NK-92 (cell line): Measurements from ENCODE around the gene PAGE4.

Experiments
- DNase-seq: peaks from one replicate; lab custom pipeline; 2025; ENCODE audit not compliant: unreplicated experiment; lab: John Stamatoyannopoulos, UW

Gene PAGE4, protein sequence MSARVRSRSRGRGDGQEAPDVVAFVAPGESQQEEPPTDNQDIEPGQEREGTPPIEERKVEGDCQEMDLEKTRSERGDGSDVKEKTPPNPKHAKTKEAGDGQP

DNA sequence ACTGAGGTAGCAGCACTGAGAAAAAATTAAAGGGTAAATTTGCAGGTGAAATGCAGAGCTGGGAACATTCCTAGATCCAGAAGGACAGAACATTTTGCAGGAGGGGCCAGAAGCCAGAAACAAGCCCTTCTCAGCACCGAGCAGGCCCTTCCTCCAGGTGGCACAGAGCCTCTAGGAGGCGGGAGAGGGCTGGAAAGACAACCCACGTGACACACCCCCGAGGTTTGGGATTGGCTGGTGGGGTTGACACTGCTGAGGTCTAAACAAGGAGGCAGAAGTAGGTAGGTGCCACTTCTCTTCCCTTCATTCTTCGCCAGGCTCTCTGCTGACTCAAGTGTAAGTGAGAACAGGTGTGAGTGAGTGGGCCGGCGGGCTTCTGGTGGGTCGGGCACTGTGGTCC lies at the start of gene PAGE4:
Gene PAGE4 (plus strand): TSS at position 288 of the 400 bp plus-strand sequence. CDS start 1,126 bp downstream, outside the sequence.
- DNase-seq, result no peak

DNA sequence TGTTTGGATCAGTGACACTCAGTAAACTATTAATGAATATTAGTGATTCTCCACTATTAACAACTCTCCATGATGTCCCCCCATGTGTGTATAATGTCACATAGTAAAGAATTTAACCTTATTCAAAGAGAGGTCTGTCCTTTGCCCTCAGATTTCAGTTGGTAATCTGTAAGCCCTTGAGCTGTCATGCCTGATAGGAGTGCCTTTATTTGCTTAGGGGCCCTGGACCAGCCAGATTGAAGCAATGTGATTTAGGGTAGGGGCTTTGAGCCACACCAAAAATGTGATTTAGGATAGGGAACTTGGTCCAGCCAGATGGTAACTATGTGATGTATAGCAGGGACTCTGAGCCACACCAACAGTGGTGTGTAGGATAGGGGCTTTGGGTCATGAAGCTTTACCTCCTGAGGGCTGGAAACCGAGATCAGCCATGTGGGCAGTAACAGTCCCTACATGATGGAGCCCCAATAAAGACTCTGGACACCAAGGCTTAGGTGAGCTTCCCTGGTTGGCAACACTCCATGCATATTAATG lies 44.3 kb upstream of the PAGE4 start:
- DNase-seq, result no peak

DNA sequence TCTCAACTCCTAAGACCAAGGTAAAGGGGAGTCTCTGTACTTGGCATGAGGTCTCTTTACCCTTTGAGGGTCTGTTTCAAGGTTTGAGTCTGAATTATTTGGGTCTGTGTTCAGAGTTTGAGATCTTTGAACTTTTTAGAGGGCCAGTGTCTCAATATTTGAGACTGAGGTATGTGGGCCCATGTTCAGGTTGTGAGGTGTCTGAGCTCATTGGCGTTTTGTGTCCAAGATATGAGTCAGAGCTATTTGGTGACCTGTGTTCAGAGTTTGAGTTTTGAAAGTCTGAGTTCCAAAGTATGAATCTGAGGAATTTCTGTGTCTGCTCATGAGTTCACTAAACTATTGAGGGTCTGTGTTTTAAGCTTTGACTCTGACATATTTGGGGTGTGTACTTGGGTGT lies 36.7 kb upstream of the PAGE4 start:
- DNase-seq, result no peak

DNA sequence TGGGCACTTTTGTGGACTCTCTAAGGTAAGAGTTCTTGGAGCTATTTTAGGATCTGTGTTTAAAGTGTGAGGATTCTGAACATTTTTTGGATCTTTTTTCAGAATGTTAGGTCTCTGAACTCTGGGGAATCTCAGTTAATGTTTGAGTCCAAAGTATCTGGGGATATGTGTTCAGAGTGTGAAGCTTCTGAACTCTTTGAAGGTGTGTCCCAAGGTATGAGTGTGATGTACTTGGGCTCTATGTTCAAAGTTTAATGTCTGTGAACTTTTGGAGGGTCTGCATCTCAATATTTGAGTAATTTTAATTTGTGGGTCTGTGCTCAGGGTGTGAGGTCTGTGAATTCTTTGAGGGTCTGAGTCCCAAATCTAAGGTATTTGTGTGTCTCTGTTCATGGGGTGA lies 35.4 kb upstream of the PAGE4 start:
- no peak for DNase-seq

DNA sequence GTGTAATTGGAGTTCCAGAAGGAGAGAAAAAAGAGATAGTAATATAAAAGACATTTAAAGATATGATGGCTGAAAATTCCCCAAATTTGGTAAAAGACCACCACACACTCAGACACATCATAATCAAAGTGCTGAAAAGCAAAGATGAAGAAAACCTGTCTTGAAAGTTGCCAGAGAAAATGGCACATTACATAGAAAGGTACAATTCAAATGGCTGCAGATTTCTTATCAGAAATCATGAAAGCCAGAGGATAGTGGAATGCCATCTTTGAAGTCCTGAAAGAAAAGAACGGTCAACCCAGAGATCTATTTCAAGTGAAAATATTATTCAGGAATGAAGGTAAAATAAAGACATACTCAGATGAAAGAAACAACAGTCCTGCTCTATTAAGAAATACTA lies 29.3 kb upstream of the PAGE4 start:
- DNase-seq, result no peak

DNA sequence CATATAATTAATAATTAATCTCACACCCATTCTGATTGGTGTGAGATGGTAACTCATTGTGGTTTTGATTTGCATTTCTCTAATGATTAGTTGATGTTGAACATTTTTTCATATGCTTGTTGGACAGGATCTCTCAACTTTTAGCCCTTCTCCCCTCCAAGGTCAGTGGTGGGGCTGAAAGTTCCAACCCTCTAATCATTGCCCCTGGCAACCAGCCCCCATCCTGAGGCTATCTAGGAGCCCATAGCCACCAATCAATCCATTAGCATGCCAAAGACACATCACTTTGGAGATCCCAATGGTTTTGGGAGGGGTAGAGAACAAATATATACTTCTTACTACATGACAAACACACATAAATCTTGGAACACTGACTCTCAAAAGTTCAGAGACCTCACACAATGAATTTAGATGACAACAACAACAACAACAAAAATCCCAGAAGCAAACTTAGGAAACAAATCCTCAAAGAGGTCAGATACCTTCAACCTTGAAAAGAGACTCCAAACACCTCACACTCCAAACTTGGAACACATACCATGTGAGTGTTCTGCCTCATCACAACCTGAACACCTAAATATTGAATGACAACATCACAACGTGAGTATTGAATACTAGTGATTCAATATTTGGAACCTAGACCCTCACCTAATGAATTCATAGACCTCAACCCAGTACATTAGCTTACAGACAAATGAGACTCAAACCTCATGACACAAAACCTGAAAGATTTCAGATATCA lies 19.0 kb upstream of the PAGE4 start:
- DNase-seq, result no peak

DNA sequence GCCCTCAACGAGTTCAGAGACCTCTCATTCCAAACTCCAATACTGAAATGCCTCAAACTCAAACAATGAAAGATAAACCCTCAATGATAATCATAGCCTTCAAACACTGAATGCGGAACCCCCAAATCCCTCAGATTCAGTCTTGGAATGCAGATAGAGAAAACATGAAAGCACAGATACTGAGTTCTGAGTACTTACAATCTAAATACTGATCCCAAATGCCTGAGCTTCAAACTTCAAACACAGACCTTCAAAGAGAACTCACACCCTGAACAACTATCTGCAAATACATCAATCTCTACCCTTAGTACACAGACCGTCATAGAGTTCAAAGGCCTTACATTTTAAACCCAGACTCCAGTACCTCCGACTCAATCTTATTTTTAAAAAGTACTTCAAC lies 16.9 kb upstream of the PAGE4 start:
- no peak for DNase-seq

DNA sequence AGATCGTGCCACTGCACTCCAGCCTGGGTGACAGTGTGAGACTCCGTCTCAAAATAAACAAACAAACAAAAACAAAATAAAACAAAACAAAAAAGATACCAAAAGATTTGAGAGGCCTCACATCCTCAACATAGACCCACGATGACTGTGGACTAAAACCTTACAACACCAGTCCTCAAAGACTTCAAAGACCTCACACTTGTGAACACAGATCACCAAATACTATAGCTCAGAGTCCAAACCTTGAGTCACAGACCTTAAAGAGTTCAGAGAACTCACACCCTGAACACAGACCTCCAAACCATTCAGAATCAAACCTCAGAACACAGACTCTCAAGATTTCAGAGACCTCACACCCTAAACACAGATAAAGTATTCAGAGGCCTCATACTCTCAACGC lies 12.7 kb upstream of the PAGE4 start:
- no peak for DNase-seq

DNA sequence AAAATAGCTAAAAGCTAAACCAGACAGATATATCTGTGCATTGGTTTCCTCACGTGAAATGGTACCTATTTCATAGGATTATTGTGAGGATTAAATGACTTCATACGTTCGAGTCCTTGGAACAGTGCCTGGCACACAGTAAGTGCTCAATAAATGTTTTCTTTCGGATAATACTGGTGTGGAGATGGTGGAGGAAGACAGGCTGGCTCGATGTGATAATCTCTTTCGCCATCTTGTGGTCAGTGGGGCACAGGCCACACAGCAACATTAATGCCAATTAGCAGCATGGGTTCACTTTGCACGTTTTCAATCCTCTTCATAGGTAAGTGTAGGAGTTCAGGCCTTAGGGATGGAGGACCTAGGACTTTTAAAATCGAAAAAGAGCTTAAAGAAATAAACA lies 9.3 kb downstream of the PAGE4 start:
- no peak for DNase-seq

DNA sequence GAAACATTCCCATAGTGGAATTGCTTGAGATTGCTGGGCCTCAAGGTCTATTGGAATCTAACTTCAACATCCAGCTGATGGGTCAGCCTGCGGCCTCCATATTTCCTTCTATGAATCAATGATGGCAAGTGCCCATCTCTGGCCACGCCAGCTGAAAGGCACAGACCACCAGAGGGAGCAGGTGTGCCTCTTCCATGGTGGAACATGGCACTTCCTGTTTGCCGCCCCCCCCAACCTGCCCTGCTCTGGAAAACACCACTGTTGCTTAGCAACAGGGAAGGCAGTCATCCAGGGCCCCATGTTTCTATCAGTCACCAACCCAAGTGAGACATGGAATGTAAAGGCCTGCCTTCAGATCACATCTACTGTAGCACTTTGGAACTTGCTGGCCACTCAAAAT lies 11.6 kb downstream of the PAGE4 start:
- DNase-seq, result no peak

DNA sequence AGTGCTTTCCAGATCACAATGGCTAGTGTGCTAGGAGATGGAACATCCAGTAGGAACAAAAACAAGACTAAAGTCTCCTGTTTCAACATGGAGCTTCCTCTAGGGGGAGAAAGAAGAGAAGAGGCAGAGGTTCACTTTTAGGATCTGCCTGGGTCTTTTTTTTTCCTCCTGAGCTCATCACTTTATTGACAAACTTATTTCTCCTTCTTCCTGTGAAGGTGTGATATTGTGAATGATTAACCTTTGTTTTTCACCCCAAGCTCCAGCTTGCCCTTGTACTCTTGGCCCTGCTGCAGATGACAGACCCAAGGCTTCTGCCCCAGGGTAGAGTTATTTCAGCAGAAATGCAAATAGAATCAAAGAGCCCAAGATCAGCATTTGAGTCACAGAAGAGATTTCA lies 13.5 kb downstream of the PAGE4 start:
- DNase-seq, result no peak

DNA sequence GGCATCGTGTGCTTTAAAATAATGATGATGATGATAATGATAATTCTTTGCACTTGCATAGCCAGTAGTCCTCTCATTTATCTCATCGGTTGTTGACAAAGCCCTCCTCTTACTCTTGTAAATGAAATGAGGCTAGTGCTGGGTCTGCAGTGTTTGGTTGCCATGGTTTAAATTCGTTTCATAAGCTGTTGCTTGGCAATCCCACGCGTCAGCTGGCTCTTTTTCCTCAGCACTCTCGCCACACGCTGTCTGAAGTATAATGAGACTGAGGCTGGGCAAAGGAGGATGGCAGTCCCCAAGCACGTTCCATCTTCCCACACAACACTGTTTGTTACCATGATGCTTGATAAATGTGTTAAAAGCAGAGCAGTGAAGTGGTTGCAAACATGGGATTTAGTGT lies 15.5 kb downstream of the PAGE4 start:
- DNase-seq, result no peak

DNA sequence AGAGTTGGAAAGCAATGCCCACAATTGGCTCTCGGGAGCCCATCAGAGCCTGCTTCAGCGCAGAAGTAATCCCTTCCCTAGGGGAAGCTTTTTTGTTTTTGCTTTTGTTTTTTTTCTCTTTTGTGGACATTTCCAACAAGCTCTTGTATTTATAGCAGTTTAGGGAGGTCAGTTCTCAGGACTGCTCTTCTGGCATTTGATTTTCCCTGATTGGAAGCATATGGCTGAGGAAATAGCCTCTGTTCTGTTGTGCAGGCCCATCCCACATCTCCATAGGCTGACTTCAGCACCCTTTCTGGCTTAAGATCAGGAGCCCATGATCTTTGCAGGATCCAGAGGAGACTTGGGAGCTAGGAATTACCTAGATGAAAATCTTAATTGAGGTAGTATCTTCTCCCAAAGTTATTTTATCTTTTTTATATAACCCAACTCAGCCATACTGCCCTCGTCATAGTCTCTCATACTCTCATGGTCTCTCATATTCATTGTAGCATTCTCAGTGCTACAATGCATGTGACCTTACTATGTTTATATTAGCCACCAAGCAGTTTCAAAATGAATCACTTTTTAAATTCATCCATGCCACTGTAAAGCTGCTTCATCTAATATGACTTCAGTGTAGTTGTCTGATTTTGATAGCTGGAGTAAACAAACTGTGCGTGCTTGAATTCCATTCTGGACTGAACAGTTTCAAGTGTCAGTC lies 16.7 kb downstream of the PAGE4 start:
- no peak for DNase-seq

DNA sequence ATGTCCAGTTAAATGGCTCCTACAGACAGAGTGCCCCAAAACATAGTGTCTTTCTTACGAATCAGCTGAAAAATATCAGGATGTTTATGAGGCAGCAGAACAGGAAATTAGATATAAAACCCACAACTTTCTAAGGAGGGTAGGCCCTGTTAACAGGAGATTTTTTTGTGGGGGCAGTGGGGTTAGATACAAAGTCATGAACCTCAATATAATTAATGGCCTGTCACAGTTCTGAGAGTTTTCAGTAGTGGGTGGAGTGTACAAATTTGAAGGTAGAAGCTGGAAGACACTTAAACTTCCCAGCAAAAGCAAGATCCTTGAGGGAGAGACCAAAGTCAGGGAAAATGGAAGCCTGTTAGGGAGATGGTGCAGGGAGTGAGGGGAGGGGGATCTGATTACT lies 17.4 kb downstream of the PAGE4 start:
- DNase-seq, result no peak

DNA sequence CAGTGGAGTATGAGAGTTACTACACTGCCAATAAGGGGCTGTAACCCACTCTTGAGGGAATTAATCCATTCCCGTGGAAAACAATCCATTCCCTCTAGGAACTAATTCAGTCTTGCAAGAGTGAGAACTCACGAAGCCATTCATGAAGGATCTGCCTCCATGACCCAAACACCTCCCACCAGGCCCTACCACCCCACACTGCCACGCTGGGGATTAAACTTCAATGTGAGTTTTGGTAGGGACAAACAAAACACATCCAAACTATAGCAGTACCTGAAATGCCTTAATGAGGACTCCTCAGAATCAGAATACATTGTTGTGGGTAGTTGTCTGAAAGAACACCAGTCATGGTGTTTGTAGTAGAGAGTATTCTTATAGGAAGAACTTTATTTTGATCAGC lies 19.2 kb downstream of the PAGE4 start:
- DNase-seq, result no peak

DNA sequence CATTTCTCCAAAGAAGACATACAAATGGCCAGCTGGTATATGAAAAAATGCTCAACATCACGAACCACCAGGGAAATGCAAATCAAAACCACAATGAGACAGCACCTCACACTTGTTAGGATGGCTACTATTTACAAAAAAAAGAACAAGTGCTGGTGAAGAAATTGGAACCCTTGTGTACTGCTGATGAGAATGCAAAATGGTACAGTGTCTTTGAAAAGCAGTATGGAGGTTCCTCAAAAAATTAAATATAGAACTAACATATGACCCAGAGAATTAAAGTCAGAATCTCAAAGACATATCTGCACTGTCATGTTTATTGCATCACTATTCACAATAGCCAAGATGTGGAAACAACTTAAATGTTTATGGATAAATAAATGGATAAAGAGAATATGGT lies 20.9 kb downstream of the PAGE4 start:
- no peak for DNase-seq

DNA sequence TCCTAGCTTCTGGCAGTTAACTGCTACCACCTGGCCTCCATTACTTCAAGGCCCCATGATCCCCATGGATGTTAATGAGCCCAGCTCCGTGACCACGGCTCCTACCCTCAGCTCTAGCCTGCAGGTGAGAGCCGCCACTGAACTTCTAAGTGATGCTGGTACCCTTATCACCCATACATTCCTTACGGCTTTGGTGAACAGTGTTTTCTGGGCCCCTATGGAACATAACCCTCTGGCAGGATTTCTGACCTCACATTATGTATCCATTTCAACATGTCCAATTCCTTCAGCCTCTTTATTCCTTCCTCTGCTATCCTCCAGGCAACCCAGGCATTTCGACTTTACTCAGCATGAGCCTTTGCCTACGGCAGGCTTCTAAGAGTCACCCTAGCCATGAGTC lies 24.6 kb downstream of the PAGE4 start:
- DNase-seq, result no peak

DNA sequence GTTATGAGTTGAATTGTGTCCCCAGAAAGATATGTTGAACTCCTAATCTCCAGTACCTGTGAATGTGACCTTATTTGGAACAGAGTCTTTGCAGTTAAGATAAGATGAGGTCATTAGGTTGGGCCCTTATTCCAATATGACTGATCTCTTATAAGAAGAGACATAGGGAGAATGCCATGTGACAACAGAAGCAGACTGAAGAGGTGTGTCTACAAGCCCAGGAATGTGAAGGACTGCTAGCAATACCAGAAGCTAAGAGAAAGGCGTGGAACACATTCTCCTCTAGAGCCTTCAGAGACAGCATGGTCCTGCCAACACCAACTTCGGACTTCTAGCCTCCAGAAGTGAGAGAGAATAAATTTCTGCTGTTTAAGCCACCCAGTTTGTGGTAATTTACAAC lies 27.7 kb downstream of the PAGE4 start:
- DNase-seq, result no peak

DNA sequence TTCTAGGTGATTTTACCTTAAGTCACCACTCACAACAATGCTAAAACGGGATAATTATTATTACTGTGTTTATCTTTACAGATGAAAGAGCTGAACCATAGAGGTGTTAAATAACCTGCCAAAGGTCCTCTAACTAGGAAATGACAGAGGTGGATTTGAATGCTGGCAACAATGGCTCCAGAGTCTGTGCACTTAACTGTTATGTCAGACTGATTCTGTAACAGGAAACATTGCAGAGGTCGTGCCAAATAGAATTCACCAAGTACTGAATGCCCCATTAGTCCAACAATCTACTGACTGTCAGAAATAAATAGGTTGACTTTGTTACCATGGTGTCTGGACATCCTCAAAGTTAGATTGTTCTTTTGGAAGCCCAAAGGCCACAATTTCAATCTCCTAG lies 29.2 kb downstream of the PAGE4 start:
- DNase-seq, result no peak

DNA sequence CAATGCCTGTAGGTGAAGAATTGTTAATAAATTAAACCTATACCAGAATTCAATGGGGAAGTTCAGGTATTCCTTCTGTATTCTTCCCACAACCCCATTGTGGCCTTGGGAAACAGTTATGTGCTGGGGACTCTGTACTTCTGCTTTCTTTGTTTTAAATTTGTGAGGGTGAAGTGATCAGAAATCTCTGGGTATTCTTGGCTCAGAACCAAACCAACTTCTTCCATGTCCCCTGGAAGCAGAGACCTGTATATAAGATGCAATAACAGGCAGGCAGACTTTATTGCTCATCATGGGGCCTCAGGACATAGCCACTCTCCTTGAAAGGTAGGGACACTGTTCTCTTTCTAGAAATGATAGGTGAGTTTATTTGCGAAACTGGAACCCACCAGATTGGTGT lies 30.4 kb downstream of the PAGE4 start:
- no peak for DNase-seq

DNA sequence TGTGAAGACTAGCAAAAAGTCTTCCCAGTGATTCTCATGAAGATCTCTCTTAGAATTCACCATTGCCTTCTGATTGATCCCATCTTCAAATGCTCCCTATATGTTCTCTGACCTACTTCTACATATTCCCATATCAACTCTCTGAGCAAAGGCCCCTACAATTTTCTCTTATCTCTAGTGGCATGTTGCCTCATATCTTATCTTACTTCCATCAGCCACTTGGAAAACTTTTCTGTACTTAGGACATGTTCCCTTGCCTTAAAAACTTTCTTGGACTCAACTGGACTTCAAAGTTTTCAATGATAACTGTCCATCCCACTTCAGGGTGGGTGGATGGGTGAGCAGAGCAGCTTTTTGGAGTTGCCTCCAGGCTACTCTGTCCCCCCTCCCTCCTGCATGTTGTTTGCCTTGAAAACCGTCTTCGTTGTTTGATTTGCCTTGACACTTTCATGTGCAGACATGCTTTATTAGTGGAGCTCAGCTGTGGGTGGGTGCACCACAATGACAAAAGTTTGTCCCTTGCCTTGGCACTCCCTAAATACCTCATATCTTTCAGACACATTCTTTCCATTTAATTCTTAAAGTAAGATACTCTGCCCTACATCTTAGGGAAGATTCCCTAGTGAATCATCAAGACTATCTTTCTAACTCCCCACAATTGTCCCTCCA lies 31.9 kb downstream of the PAGE4 start:
- DNase-seq, result no peak

DNA sequence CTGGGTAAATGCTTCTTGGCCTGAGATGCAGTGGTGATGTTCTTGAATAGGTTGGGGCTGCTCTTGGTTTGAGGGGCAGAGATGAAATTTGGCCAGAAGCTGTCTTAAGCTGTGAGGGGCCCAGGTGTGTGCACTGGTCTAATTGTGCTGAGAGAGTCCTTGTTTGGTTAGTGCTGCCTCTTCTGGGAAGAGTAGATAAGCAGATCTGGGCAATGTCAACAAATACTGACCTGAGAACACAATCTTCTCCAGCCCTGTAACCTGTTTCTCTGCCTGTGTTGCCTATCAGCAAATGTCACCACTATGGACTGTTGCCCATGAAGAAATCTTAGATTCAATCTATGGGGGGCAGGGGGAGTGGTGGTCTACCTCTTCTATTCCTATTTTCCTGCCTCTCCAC lies 33.0 kb downstream of the PAGE4 start:
- DNase-seq, result no peak
